Stimulated activated CD8-positive, alpha-beta memory T cell treated with anti-CD3 and anti-CD28 coated beads, Interleukin-7, amount 100 ng/mL, for 24 hours (primary cell): ENCODE data around the gene DNHD1.

Experiments
- DNase-seq: peaks from one replicate; pipeline ENCODE4 v3.0.0-alpha.2; 2020; ENCODE audit warnings: low read depth

The DNHD1 gene

GRCh38 chr11:6612213-6613041, 115.3 kb downstream of the DNHD1 start, which contains the start of gene TAF10:
TSS of gene TAF10 (minus strand) at chr11:6612216. CDS start at chr11:6612189, 27 bp downstream.
- DNase-seq, result peak; percentile 91

DNA sequence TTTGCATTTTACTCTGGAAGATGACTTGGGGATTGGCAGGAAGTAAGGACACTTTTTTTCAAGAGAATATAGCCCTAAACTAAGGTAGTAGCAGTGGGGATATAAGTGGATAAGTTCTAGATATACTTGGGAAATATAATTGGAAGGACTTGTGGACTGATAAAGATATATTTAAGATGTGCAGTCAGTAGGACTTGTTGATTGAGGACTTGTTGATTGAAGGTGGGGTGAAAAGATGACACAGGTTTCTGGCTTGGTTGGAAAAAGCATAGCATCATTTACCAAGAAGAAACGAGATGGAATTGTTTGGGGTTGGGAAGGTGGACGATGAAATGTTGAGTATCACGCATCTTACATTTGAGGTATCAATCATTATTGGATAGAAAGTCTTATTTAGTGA, 116.4 kb downstream of the DNHD1 start:
- DNase-seq, result no peak

- no peak for DNase-seq
These were observed 117.4 kb downstream of the DNHD1 start for GRCh38 chr11:6614446-6614845.

- no peak for DNase-seq
These were observed 118.0 kb downstream of the DNHD1 start for GRCh38 chr11:6615046-6615445.

- no peak for DNase-seq
These were observed 119.0 kb downstream of the DNHD1 start for GRCh38 chr11:6615882-6616585.

- no peak for DNase-seq
These were observed 119.6 kb downstream of the DNHD1 start for GRCh38 chr11:6616596-6617250.

DNA sequence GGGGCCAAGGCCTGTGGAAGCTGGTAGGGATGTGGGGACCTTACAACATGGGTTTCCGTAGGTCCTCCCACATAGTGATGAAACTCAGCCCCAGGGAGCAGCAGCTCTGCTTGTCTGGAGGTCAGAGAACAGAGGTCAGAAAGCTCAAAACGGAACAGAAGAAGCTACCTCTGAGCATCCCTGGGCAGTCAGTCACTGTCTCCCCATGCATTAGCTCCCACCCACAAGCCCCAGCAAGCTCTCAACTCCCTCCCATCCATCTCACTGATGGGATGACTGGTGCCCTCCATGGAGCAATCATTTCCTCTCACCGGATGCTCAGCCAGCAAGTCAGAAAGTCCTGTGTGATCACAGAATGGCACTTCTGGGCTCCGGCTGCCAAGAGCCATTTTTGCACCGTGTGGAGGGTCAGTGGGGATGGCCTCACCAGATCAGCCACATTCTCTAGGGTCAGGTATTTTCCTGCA, 120.3 kb downstream of the DNHD1 start:
- no peak for DNase-seq

DNA sequence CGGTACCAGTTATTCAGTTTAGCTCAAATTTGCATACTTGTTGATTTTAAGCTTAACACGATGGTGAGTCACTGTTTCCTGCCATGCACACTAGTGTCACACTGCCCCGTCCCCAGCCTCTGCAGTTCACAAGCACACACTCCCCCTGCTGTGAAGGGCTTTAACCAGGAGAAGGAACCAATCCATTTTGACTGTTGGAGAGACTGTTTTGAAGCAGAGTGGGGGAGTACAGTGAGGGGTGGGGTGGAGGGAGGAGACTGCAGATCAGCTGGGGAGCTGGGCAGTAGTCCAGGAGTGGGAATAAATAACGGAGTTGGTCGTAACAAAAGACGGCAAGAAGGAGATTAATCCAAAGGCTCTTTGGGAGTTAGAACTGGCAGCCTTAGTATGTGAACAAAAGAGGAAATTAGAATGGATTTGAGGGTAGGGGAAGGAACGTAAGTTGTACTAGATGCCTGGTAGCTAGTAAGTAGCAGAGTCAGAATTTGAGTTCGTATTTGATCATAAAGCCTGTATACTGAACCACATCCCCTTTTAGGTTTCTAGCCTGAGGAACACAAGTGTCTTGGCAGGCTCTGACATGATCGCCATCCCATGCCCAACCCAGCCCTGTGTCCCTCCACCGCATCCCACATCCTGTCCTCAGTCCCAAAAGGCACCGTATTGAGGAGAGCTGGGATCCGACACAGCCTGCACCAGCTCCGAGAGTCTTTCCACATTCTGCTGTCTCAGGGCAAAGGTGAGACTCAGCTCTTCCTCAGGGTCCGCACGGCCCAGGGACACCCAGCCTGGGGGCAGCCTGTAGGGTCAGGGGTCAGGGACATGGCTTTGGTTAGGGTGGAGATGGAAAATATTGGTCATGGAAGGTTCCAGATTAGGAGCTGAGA, 121.3 kb downstream of the DNHD1 start:
- DNase-seq, result no peak

DNA sequence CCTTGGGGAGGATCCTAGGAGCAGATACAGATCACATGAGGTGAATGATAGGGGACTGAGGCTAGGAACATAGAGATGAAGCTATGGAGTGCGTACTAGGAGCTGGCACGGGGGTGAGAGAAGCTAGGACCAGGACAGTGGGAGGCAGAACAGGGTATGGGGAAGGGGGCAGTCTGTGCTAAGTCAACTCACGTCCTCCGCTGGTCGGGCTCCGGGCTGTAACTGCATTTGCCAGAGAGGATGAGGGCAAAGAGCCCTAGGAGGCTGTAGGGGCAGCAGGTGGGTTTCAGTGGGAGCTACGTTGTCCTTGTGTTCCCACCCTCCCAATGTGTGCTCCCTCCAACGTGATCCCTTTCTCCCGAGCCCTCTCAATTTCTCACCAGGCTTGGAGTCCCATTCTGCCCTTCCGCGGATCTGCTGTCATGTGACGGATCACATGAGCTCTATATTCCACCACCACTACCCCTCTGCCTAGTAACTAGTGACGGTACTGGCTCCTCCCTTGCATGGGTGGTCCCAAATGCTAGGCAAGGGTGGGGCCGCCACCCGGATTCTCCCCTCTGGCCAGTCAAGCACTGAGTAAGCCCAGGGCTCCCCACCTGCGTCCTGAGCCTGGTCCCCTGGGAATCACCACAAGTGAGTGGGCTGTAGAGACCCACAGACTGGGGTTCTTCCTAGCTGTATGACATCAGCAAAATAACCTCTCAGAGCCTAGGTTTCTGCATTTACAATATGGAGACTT, 122.1 kb downstream of the DNHD1 start, which contains the start of gene TPP1:
TSS of gene TPP1 (minus strand) at position 419 of the 742 bp plus-strand sequence. CDS start at position 397, 22 bp downstream.
- peak; percentile 86 for DNase-seq

- no peak for DNase-seq
These were observed 123.6 kb downstream of the DNHD1 start for GRCh38 chr11:6620636-6621035.
